ENCODE measurements around the gene RBM5.

The RBM5 gene

GRCh38 chr3:50122071-50122470 is 33.4 kb downstream of the RBM5 start:
- DNase-seq: no peak

DNA sequence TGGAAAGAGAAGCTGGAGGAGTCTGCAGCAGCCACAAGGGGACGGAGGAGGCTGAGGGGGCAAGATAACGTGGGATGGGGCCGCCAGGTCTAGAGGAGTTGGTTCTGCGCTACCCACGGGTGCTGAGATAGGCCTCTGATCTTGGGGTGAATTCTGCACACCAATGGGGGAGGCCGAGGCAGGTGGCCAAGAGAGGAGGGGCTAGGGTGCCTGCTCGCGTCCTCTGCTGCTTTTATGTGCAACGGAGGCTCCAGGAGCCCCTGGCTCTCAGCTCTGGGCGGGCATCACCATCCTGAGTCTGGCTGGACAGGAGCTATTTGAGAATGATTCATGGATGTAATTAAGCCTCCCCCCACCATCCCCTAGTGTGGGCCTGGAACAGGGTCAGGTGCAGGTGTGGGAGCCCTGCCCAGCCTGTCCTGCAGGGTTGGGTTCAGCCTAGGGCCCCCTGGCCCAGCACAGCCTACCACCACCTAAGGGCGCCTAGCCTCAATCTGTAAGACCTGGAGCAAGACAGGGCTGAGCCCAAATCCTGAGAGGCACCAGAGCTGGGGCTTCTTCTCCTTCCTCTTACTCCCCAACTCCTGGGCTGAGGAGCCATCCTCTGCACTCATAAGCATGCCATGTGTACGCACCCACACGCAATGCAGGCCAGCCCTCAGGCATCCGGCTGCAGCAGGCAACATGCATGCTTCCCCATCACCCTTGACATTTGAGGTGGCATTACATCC is 34.1 kb downstream of the RBM5 start:
- no peak for DNase-seq

GRCh38 chr3:50123394-50124051 is 34.8 kb downstream of the RBM5 start:
- no peak for DNase-seq

- no peak for DNase-seq
These were observed 35.5 kb downstream of the RBM5 start for GRCh38 chr3:50124052-50124799.

DNA sequence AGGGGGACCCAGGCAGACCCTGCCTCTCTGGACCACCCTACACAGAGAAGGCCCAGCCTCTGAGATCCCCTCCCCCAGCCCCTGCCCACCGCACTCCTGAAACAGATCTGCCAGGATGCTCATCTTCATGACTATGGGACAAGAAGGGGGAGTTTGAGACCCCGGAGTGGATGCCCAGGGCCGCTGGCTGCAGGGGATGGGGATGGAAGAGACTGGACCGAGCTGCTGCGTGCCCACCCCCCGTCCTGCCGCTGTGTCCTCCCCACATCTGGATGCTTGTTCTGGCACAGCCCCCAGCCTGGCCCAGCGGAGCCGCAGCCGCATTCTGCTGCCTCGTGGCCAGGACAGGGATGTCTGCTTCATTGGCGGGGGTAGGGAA is 36.1 kb downstream of the RBM5 start:
- DNase-seq: no peak

- DNase-seq: no peak
These were observed 37.0 kb downstream of the RBM5 start for GRCh38 chr3:50125541-50126286.

- no peak for DNase-seq
These were observed 37.8 kb downstream of the RBM5 start for GRCh38 chr3:50126287-50127211.

DNA sequence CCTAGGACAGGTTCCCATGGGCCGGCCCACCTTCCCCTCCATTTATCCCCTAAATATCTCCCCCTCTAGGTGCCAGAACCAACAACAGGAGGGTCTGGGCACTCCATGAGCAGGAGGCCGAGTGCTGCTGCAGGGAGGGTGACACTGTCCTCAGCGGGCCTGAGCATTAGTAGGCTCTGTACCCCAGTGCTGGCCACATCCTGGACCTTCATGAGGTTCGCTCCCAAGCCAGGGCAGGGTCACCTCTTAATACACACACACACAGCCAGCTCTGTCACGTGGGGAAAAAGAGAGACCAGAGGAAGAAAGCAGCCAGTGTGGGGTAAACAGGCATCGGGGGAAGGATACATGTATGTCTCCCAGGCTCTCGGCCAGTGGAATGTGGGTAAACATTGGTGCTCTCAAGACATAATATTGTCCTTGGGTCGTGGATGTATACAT is 38.6 kb downstream of the RBM5 start:
- DNase-seq: no peak

DNA sequence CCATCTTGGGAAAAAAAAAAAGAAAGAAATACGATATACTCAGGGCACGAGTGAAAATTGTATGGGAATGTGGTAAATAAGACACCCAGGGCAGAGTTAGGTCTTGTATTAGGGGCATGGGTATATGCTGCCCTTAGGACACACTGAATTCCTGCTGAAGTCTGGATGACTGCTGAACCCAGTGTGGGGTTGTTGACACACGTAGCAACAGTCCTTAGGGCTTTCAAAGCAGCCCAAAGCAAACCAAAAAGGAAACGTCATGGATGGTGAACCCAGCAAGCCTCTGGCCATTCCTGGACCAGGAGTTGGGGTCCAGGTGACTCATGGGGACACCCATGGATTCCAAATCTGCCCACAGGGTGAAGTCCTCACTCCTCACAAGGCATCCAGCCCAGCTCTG is 39.3 kb downstream of the RBM5 start:
- DNase-seq: no peak

- DNase-seq: no peak
These were observed 41.7 kb downstream of the RBM5 start for GRCh38 chr3:50130436-50130835.

- no peak for DNase-seq
These were observed 43.9 kb downstream of the RBM5 start for GRCh38 chr3:50132421-50133282.

DNA sequence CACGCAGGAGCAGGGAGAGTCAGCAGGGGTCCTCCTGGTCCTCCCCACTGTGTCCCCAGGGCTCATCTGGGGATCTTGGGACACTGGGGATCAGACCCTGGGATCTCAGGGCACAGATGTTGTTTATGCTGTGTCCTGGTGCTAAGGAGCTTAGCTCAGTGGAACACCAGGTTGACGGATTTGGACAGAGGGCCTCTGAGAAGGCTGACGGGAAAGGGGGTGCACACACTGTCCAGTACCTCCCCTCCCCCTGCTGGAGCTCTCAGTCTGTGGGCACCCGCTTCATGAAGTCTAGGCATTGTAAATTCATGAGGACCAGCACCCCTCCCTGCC is 44.5 kb downstream of the RBM5 start:
- no peak for DNase-seq

- DNase-seq: no peak
These were observed 45.6 kb downstream of the RBM5 start for GRCh38 chr3:50134367-50134766.

DNA sequence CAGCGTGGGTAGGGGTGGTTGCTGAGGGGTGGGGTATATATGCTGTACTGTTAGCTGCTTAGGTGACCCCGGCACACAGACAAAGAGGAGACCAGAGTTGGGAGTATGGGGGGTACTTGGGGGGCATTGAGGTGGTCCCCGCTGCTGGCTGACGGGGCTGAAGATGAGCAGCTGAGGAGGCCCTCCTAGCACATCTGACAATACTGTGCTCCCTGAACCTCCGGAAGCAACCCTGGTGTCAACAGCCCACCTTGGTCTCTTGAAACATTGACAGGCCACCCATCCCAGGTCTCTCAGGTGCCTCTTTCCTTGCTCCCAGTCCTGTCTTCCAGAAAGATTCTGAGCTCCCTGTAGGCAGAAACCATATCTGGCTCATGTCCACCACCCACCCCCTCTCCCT is 47.2 kb downstream of the RBM5 start:
- DNase-seq: no peak

- DNase-seq: no peak
These were observed 48.1 kb downstream of the RBM5 start for GRCh38 chr3:50136714-50137405.

- no peak for DNase-seq
These were observed 48.8 kb downstream of the RBM5 start for GRCh38 chr3:50137531-50137930.

DNA sequence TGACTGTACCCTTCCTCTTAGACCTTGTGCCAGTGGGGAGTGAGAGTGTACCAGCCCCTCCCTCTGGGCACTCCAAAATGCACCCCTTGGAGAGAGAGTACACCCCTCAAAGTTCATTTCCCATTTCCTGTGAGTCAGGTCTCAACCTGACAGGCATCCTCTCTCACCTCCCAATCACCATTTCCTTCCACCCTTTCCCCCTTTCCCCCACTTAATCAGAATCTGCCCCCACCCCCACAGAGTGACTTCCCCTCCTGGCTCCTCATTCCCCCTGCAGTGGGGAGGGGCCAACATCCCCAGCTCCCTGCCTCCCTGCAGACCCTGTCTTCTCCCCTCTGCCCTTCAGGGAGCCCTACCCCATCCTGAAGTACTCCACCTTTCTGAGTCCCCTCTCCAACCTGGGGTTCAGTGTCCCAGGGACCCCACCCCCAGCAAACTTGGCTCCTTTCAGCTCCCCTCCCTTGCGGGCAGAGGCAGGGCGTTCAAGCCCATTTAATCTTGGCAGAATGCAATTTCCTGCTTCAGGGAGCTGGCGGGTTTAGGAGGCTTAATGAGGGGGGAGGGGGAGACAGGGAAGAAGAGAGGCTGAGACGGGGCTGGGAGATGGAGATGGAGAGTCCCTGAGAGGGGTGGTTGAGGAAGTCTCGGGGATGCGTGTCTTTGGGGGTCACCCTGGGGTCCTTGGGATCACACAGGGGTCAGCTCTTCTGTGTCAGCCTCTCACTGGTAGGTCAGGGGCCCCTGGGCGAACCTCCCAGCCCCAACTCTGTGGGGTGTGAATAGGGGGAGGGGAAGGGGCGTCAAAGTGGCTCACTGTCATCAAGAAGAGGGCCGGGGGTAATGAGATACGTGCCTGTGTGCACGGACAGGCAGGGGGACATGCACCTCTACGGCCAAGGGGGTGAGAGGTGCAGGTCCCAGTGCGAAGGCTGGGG is 49.8 kb downstream of the RBM5 start:
- peak; percentile 9 for DNase-seq

DNA sequence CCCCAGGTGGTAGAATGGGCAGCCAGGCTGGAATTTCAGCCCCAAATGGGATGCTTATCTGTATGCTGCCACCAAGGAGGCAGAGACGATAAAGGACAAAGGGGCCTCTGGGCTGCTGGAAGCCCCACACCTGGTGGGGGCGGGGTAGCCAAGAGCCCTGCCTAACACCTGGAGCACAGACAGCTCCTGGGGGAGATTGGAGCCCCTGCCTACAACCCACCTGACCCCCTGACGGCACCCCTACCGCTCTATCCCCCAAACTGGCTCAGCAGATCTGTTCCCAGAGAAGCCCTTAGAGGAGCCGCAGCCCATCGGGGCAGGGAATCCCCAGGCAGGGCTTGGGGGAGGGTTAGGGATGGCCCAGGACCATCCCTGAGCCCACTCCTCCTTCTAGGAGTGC is 50.6 kb downstream of the RBM5 start:
- DNase-seq: no peak

DNA sequence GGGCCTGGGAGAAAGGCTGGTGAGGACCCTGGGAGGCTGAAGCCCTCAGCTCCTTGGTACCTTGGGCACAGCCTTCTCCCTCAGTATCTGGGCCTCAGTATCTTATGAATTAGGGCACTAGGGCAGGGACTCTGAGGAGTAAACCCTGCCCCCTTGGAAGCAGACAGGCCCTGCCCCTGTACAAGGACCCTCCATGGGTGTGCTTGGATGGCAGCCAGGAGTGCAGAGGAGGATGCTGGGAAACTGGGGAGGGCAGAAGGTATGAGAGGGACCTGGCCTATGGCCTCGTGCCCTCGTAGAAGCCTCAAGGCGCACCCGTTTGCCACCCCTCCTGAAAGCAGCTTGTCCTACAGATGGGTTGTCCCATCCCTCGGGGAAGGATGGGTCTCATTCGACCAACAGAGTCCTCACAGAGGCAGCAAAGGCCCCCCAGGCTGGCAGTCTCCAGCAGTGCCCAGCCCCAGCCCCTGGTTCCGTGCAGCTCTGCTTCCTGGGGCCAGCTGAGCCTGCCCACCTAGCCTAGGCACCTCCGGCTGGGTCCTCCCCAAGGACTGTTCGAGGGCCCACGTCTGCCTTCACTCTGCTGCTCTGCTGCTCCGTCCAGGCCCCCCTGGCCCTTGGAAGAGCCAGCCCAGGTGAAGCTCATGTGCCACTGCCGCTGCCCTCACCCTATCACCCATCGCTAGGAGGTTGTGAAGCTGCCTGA is 51.2 kb downstream of the RBM5 start:
- peak; percentile 15 for DNase-seq

Data from NCI-H2029 treated with DMSO at 0.1 percent for 48 hours (cell line).